Dendritic cell treated with granulocyte-macrophage colony-stimulating factor and Interleukin-4, amounts not matched to agents 40 ng/mL and 50 ng/mL, for 4 days (primary cell): ENCODE data around the gene CELA3B.
"Not testable (repeated sequence)": the region's sequence is repeated elsewhere in the genome, so short reads cannot be mapped to it uniquely, and the experiment has no call there.

Source experiments
- H3K27ac Mint-ChIP-seq: one replicate; pipeline ENCODE4 v1.8.0; 2022; ENCODE audit warnings: mild to moderate bottlenecking, mixed read lengths
- H3K27me3 Mint-ChIP-seq: one replicate; pipeline ENCODE4 v1.8.0; 2022; ENCODE audit warnings: mild to moderate bottlenecking, mixed read lengths
- H3K36me3 Mint-ChIP-seq: one replicate; pipeline ENCODE4 v1.8.0; 2022; ENCODE audit warnings: low read depth, mixed read lengths
- H3K4me1 Mint-ChIP-seq: one replicate; pipeline ENCODE4 v1.8.0; 2022; ENCODE audit warnings: low read depth, mixed read lengths
- H3K4me3 Mint-ChIP-seq: one replicate; pipeline ENCODE4 v1.8.0; 2022; ENCODE audit warnings: mild to moderate bottlenecking, moderate library complexity, mixed read lengths
- H3K9me3 Mint-ChIP-seq: one replicate; pipeline ENCODE4 v1.8.0; 2022; ENCODE audit warnings: mixed read lengths
- intact Hi-C: fragments of 100-400 bp; cut with micrococcal nuclease; formaldehyde crosslinking; loops from one replicate; pipeline ENCODE4 v1.15.0; 2022

The CELA3B gene

DNA sequence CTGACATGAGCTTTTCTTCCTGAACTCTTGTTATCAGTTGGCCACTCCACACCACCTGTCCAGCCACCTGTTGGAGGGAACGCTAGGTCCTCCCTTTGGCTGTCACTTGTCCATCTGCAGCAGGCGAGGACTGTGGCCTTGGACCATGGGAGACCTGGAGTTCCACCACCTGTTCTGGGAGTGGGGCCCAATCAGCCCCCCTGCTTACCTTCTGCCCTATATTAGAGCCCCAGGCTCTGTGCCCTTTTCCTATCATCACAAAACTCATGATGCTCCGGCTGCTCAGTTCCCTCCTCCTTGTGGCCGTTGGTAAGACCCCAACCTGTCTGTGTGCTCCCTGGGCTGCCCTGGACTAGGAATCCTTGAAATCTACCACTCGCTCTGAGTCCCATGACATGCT is 24.6 kb downstream of the CELA3B start, which contains the start of gene CELA3A:
CELA3A (plus strand) TSS at position 249 of the 400 bp plus-strand sequence; CDS start at position 267, 18 bp downstream.
- Mint-ChIP-seq H3K4me3 (no peak within 1 kb of the TSS), H3K9me3 (no peaks in the 10 kb centered on the region), H3K36me3 (no peaks in the 10 kb centered on the region), H3K27ac (no peak within 1 kb of the TSS), H3K4me1 (peaks cover 10% of the 10 kb centered on the region), H3K27me3 (peaks cover 7% of the 10 kb centered on the region)
- intact Hi-C loops = no loop called here

DNA sequence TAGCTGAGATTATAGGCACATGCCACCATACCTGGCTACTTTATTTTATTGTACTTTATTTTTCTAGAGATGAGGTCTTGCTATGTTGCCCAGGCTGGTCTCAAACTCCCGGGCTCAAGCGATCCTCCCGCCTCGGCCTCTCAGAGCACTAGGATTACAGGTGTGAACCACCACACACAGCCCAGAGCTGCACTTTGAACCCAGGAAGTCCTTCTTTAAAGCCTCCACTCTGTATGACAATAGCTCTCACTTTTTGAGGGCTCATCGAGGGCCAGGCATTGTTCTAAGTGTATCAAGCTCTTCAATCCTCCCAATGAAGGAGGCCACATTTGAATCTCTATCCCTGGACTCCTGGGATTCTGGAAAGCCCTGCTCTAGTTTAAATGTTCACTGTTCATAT is 25.6 kb downstream of the CELA3B start:
- H3K36me3 Mint-ChIP-seq, H3K4me3 Mint-ChIP-seq, H3K27ac Mint-ChIP-seq, H3K27me3 Mint-ChIP-seq, H3K4me1 Mint-ChIP-seq, H3K9me3 Mint-ChIP-seq, intact Hi-C loops: not testable (repeated sequence)

DNA sequence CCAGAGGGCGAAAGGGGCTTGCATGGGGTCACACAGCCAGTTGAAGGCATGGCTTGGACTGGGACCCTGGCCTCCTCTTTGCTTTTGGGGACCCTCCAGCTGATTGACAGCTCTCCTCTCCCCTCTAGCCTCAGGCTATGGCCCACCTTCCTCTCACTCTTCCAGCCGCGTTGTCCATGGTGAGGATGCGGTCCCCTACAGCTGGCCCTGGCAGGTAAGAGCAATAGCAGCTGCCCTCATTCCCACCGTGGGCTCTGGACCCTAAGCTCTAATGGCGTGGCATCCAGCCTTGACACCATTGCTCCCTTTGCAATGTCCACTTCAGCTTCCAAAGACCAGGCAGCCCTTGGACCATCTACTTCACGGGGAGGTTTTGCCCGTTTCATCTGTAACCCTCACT is 26.1 kb downstream of the CELA3B start:
- H3K9me3 Mint-ChIP-seq, H3K4me3 Mint-ChIP-seq, H3K27ac Mint-ChIP-seq, H3K4me1 Mint-ChIP-seq, H3K27me3 Mint-ChIP-seq, intact Hi-C loops, H3K36me3 Mint-ChIP-seq: not testable (repeated sequence)

DNA sequence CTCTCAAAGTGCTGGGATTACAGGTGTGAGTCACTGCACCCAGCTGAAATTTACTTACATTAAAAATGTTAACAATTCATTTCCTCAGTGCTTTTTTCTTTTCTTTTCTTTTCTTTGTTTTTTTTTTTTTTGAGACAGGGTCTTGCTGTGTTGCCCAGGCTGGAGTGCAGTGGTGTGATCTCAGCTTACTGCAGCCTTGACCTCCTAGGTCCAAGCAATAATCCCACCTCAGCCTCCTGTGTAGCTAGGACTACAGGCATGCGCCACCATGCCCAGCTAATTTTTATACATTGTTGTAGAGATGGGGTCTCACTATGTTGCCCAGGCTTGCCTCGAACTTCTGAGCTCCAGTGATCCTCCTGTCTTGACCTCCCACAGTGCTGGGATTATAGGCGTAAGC is 27.1 kb downstream of the CELA3B start:
- H3K27me3 Mint-ChIP-seq, H3K27ac Mint-ChIP-seq, H3K9me3 Mint-ChIP-seq, H3K4me1 Mint-ChIP-seq, H3K4me3 Mint-ChIP-seq, intact Hi-C loops, H3K36me3 Mint-ChIP-seq: not testable (repeated sequence)

DNA sequence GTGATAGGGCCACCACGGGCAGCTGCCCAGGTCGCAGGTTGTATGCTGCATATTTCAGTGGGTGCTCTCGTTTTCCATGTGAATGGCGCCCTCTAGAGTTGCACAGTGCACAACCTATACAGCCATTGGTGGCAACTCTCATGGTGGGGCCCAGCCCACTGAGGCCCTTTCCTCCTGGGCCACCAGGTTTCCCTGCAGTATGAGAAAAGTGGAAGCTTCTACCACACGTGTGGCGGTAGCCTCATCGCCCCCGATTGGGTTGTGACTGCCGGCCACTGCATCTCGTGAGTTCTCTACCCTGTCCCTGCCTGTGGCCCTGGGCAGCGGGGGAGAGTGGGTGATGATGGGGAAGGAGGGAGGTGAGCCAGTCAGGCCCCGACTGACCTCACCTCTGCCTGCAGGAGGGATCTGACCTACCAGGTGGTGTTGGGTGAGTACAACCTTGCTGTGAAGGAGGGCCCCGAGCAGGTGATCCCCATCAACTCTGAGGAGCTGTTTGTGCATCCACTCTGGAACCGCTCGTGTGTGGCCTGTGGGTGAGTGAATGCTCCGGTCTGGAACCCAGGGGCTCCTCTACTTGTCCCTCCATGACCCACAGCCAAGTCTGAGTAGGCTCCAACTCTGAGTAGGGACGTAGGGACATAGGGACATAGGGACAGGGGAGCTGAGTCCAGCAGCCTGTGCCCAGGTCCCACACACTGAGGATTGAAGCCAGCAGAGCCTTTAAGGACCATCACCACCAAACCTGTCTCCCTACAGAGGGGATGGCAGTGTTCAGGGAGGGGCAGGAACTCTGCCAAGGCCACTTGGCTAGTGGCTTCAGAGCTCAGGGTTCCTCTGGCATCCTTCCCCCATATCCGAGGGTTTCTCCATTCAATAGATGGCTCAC is 28.7 kb downstream of the CELA3B start:
- H3K4me1 Mint-ChIP-seq = peaks cover 13% of the 10 kb centered on the region
- H3K36me3 Mint-ChIP-seq, H3K9me3 Mint-ChIP-seq, H3K27me3 Mint-ChIP-seq, H3K4me3 Mint-ChIP-seq, H3K27ac Mint-ChIP-seq, intact Hi-C loops: not testable (repeated sequence)

DNA sequence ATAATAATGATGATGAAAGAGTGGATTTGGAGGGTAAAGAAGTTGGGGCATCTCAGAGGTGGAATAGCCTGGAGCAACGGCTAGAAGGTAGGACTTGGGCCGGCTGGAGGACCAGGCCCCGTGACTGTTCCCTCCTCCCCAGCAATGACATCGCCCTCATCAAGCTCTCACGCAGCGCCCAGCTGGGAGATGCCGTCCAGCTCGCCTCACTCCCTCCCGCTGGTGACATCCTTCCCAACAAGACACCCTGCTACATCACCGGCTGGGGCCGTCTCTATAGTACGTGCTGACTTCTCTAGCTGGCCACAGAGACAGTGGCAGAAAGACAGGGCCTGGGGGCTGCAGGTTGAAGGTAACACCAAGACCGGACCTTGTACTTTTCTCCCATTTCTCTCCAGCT is 29.9 kb downstream of the CELA3B start:
- H3K27ac Mint-ChIP-seq, H3K36me3 Mint-ChIP-seq, H3K9me3 Mint-ChIP-seq, H3K27me3 Mint-ChIP-seq, intact Hi-C loops, H3K4me3 Mint-ChIP-seq: not testable (repeated sequence)
- H3K4me1 Mint-ChIP-seq = peaks cover 13% of the 10 kb centered on the region

DNA sequence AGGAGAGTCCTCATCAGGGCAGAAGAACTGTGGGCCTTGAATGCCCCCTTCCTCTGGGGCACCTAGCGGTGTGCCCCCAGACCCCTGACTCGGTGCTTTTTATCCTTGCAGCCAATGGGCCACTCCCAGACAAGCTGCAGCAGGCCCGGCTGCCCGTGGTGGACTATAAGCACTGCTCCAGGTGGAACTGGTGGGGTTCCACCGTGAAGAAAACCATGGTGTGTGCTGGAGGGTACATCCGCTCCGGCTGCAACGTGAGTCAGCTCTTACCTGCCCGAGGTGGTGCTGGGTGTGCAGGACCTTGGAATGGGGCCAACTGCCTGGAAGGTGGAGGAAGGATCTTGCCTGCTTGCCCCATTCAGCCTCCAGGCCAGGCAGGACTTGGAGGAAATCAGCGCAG is 30.4 kb downstream of the CELA3B start:
- H3K9me3 Mint-ChIP-seq, H3K4me3 Mint-ChIP-seq, H3K27ac Mint-ChIP-seq, H3K27me3 Mint-ChIP-seq, intact Hi-C loops, H3K36me3 Mint-ChIP-seq: not testable (repeated sequence)
- H3K4me1 Mint-ChIP-seq = peaks cover 13% of the 10 kb centered on the region

DNA sequence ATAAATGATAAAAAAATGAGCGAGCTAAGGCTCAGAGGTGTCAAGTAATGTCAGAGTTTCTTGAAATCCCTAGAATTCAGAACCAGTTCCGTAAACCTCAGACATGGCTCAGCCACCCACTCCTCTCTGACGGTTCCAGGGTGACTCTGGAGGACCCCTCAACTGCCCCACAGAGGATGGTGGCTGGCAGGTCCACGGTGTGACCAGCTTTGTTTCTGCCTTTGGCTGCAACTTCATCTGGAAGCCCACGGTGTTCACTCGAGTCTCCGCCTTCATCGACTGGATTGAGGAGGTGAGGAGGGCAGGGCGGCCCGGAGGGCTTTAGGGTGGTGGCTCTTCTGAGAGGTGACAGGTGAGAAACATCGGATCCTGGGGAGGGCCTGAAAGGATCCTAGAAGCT is 32.7 kb downstream of the CELA3B start:
- H3K4me3 Mint-ChIP-seq, H3K36me3 Mint-ChIP-seq, intact Hi-C loops, H3K27me3 Mint-ChIP-seq, H3K27ac Mint-ChIP-seq, H3K9me3 Mint-ChIP-seq: not testable (repeated sequence)
- H3K4me1 Mint-ChIP-seq = peaks cover 13% of the 10 kb centered on the region

DNA sequence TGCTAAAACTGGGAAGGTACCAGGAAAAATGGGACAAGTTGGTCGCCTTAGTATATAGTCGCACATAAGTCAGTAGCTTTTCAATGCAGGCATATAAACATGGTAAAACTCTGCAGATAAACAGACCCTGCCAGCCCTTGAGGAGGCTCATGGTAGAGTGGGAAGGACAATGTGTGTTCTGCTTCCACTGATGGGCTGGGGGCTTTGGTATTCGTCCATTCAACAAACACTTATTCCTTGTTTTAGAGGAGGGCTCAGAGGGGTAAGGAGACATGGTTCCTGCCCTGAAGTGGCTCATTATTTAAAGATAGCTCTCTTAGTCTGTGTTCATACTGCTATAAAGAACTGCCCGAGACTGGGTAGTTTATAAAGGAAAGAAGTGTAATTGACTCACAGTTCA is 35.9 kb downstream of the CELA3B start:
- H3K27ac Mint-ChIP-seq, intact Hi-C loops, H3K36me3 Mint-ChIP-seq, H3K9me3 Mint-ChIP-seq, H3K27me3 Mint-ChIP-seq, H3K4me1 Mint-ChIP-seq, H3K4me3 Mint-ChIP-seq: not testable (repeated sequence)

DNA sequence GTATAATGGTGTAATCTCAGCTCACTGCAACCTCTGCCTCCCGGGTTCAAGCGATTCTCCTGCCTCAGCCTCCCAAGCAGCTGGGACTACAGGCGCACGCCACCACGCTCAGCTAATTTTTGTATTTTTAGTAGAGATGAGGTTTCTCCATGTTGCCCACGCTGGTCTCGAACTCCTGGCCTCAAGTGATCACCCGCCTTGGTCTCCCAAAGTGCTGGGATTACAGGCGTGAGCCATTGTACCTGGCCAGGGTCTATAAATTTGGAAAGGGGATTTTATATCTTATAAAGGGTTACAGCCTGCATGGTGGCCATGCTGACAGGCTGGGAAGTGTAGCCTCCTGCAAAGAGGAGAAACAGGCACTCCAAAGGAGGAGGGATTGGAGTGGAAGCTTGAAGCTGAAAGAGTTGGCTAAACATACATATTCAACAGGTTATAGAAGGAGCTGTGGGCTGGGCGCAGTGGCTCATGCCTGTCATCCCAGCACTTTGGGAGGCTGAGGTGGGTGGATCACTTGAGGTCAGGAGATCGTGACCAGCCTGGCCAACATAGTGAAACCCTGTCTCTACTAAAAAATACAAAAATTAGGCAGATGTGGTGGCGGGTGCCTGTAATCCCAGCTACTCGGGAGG is 37.9 kb downstream of the CELA3B start:
- H3K9me3 Mint-ChIP-seq, H3K4me3 Mint-ChIP-seq, H3K36me3 Mint-ChIP-seq, H3K27me3 Mint-ChIP-seq, intact Hi-C loops, H3K27ac Mint-ChIP-seq: not testable (repeated sequence)
- peaks cover 22% of the 10 kb centered on the region for H3K4me1 Mint-ChIP-seq

DNA sequence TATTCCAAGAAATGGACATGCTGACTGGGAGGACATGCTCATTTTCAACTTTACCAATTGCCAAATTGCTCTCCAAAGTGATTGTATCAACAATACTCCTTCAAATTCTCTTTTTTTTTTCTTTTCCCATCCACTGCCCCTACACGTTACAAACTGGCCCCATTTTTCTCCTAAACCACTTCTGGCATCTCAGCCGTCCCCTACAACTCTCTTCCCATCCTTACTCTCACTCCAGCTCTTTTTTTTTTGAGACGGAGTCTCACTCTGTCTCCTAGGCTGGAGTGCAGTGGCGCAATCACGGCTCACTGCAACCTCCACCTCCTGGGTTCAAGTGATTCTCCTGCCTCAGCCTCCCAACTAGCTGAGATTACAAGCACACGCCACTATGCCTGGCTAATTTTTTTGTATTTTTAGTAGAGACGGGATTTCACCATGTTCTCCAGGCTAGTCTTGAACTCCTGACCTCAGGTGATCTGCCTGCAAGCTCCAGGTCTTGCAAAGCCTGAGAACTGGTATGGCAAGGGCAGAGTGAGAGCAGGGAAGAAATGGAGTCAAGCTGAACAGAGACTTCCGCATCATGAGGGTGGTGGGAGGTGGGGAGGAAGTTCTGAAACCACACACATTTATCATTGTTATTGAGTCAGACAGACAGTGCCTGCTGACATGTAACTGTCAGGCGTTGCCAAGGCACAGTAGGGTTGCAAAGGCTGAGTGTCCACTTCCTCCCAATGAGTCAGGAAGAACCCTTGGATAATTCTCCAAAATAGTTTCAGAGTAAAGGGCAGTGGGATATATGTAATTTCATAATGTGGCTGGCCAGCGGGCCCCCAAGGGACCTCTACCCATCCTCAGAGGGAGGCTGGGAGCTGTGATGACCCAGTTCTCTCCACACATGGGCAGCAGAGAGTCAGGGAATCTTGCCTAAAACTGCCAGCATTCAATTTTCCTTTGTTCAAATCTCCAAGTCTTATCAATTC is 42.0 kb downstream of the CELA3B start:
- Mint-ChIP-seq H3K36me3 (no peaks in the 10 kb centered on the region), H3K27me3 (no peaks in the 10 kb centered on the region), H3K4me1 (peaks cover 30% of the 10 kb centered on the region), H3K27ac (peak overlapping the region; percentile 86), H3K9me3 (no peaks in the 10 kb centered on the region), H3K4me3 (peak overlapping the region; percentile 11)
- intact Hi-C loops = no loop called here

DNA sequence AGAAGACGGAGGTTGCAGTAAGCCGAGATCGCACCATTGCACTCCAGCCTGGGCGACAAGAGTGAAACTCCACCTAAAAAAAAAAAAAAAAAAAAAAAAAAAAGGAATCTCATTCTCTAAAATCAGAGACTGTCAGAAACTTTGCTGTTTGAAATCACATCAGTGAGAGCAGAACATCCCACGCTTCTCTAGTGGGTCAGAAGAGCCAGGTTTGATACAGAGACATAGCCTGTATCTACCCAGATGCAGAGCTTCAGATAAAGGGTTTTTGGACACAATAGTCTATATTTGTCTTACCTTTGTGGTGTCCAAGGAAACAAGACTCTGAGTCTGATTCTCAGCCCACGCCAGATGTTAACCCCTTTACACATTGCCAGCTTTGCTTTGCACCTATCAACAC is 44.2 kb downstream of the CELA3B start:
- Mint-ChIP-seq H3K27me3 (no peaks in the 10 kb centered on the region), H3K4me1 (peaks cover 48% of the 10 kb centered on the region), H3K27ac (peak overlapping the region; percentile 86), H3K4me3 (no peak overlapping the region), H3K9me3 (no peaks in the 10 kb centered on the region), H3K36me3 (peaks cover 14% of the 10 kb centered on the region)
- intact Hi-C loops = no loop called here

DNA sequence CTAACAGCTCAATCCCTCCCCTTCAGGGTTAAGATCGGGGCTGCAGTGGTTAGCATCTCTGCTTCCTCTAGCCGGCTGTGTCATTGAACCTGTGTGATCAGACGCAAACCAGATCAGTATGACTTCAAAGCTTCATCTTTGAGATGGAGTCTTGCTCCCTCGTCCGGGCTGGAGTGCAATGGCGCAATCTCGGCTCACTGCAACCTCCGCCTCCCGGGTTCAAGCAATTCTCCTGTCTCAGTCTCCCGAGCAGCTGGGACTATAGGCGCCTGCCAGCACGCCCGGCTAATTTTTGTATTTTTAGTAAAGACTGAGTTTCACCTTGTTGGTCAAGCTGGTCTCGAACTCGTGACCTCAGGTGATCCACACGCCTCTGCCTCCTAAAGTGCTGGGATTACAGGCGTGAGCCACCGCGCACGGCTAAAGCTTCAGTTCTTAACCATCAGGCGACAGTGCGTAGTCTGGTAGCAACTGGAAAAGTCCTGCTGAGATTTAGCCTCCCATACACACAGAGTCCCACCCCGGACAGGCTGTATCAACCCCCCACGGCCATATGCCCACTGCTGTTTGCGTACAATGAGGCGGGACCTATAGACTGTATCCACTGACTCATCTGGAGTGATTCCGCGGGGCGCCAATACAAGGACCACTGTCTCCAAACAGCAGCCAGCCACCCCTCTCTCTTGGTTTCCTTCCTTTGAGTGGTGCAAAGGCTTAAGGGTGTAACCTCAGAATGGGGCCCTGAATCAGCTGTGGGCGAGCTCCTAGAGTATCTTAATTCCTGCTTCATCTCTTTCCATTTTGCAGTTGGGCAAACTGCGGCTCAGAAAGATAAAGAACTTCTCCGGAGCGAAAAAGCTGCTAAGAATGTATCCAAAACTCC is 47.9 kb downstream of the CELA3B start:
- no peaks in the 10 kb centered on the region for H3K9me3 Mint-ChIP-seq
- no peaks in the 10 kb centered on the region for H3K27me3 Mint-ChIP-seq
- intact Hi-C loops = loop anchor here (2.0 kb wide), 1 partner anchor 28 kb away; the partner anchor contains the start of gene CDC42
- peak overlapping the region; percentile 99 for H3K27ac Mint-ChIP-seq
- peaks cover 22% of the 10 kb centered on the region for H3K36me3 Mint-ChIP-seq
- H3K4me1 Mint-ChIP-seq = peaks cover 45% of the 10 kb centered on the region
- H3K4me3 Mint-ChIP-seq = peak overlapping the region; percentile 97
